IMR-90 (cell line): ENCODE data around the gene EZR.

Source experiments
- BHLHE40 ChIP-seq: fragments of 150-350 bp; IDR thresholded peaks from 2 replicates; pipeline ENCODE4 v1.6.1; 2016; ENCODE audit warnings: mild to moderate bottlenecking, low read depth, low read length
- MAFK ChIP-seq: IDR thresholded peaks from 2 replicates; pipeline ENCODE4 v1.6.1; 2012; ENCODE audit warnings: low read depth, low read length, improper control_type of control experiment
- POLR2A ChIP-seq: IDR thresholded peaks from 2 replicates; pipeline ENCODE4 v1.6.1; 2012; ENCODE audit warnings: mild to moderate bottlenecking, low read depth, low read length
- RCOR1 ChIP-seq: IDR thresholded peaks from 2 replicates; pipeline ENCODE4 v1.6.1; 2012; ENCODE audit warnings: mild to moderate bottlenecking, low read length, improper control_type of control experiment; ENCODE audit not compliant: insufficient replicate concordance
- RFX5 ChIP-seq: IDR thresholded peaks from 2 replicates; pipeline ENCODE4 v1.8.0; 2012; ENCODE audit warnings: low read depth, mild to moderate bottlenecking, low read length, moderate library complexity
- SMC3 ChIP-seq: fragments of 150-350 bp; IDR thresholded peaks from 2 replicates; pipeline ENCODE4 v1.6.1; 2016; ENCODE audit warnings: low read depth, mild to moderate bottlenecking, antibody characterized with exemption, low read length, moderate library complexity
- TF ChIP-seq, protein P1 (sequence below): conservative IDR thresholded peaks from 2 replicates; pipeline ENCODE4 v1.5.1; 2012; ENCODE audit warnings: mild to moderate bottlenecking, low read depth, low read length, improper control_type of control experiment
- TF ChIP-seq, protein P2 (sequence below): fragments of 150-350 bp; IDR thresholded peaks from 2 replicates; pipeline ENCODE4 v1.6.1; 2017; ENCODE audit warnings: mild to moderate bottlenecking, antibody characterized with exemption, low read length, low read depth

DNA sequence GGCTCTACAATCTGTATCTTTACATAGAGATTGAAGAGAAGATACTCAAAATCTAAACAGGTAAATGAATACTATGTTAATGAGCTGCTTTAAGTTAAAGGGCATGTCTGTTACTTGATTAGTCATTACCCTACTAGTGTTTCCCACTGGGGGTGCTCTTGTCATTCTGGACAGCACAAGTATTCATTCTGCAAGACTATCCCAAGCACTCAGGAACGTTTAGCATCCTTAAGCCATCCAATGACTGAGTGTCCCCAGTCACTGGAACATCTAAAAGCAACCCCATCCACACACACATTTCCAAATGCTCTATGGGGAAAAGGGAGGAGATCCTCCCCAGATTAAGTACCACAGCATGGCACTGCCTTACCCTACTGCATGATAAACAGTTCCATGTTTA, 25.7 kb downstream of the EZR start:
- TF ChIP-seq SMC3 (peak; percentile 62), RFX5 (no peak), POLR2A (no peak), MAFK (no peak), RCOR1 (no peak), BHLHE40 (no peak)
- TF ChIP-seq, protein P1, sequence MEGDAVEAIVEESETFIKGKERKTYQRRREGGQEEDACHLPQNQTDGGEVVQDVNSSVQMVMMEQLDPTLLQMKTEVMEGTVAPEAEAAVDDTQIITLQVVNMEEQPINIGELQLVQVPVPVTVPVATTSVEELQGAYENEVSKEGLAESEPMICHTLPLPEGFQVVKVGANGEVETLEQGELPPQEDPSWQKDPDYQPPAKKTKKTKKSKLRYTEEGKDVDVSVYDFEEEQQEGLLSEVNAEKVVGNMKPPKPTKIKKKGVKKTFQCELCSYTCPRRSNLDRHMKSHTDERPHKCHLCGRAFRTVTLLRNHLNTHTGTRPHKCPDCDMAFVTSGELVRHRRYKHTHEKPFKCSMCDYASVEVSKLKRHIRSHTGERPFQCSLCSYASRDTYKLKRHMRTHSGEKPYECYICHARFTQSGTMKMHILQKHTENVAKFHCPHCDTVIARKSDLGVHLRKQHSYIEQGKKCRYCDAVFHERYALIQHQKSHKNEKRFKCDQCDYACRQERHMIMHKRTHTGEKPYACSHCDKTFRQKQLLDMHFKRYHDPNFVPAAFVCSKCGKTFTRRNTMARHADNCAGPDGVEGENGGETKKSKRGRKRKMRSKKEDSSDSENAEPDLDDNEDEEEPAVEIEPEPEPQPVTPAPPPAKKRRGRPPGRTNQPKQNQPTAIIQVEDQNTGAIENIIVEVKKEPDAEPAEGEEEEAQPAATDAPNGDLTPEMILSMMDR: peak; percentile 62
- TF ChIP-seq, protein P2, sequence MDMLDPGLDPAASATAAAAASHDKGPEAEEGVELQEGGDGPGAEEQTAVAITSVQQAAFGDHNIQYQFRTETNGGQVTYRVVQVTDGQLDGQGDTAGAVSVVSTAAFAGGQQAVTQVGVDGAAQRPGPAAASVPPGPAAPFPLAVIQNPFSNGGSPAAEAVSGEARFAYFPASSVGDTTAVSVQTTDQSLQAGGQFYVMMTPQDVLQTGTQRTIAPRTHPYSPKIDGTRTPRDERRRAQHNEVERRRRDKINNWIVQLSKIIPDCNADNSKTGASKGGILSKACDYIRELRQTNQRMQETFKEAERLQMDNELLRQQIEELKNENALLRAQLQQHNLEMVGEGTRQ: no peak
